ENCODE measurements around the gene SH3BP1. TPM values are rescaled to one million over a fixed set of nuclear protein-coding genes. Genes with fewer than 3 reads are reported as not detected.
A peak's percentile ranks its signal among the peaks of the same experiment; 100 is the strongest.

SH3BP1 gene
- total and polyA plus RNA-seq, 2 of the 4 experiments (the other 2 are of a cell fraction): 8.8 to 33.3 TPM

DNA sequence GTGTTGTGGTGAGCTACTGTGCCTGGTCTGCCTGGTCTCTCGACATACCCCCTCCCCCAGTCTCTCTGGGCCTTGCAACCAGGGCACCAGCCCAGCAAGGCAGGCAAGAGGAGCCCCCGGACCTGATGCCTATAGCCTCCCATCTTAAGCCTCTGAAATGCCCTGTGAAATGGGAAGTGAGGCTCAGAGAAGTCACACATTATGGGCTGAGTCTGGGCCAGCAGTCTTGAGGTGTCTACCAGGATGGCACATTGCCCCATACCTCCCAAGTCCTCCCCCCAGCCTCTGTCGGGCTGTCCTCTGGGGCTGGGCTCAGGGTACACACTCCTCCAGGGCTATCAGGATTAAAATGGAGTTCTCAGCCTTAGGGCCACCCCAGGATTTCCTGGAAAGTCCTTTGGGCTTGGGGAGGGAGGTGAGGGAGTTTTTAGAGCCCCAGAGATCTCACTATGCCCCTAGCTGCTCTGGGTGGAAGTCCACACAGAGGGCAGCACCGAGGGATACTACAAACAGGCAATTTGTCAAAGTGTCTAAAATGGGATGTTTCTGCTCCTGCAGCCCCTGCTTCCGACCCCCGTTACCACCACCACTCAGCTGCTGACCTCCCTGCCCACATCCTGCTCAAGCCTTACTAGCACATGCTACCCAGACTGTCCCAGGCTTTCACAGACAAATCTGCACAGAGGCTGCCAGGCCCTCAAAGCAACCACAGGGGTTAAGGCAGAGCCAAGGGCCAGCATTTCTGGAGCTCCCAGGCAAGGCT lies 3.1 kb upstream of the SH3BP1 start:
- ChIA-PET CTCF (interaction anchor here (1.0 to 1.4 kb wide), 2 partner anchors 22 to 50 kb away, joined by 4 to 5 read pairs; partner anchors contain the start of genes NOL12 and PDXP), POLR2A (ENCODE audit: unreplicated experiment) (no interaction called here)
- Histone ChIP-seq H3K9me1 (ENCODE audit: insufficient read depth, low read length) (peaks cover 19% of the 10 kb centered on the region), H2BK120ac (ENCODE audit: low read depth, low read length) (peak overlapping the region; percentile 36; the same call in 1 of the 2 replicates), H2AK5ac (ENCODE audit: low read depth, low read length) (peak overlapping the region; percentile 79), H3K23ac (ENCODE audit: low read depth, low read length) (no peak overlapping the region), H4K5ac (ENCODE audit: low read depth, low read length) (no peak overlapping the region), H2BK5ac (ENCODE audit: low read depth, low read length, poor library complexity, severe bottlenecking) (no peak overlapping the region), H3K4me3 (ENCODE audit: insufficient read depth, low read depth, low read length) (no peak overlapping the region), H3K36me3 (ENCODE audit: control insufficient read depth, insufficient read depth, low read length) (peaks cover 12% of the 10 kb centered on the region; the same call in 1 of the 2 replicates), H3K56ac (ENCODE audit: extremely low read depth, insufficient read depth, low read length) (no peak overlapping the region), H2AK9ac (replicated peaks; ENCODE audit: low read depth, low read length, poor library complexity) (peak overlapping the region; percentile 89), H3K27ac (ENCODE audit: insufficient read depth, low read length) (peak overlapping the region; percentile 13; the same call in 1 of the 2 replicates), H4K8ac (ENCODE audit: low read depth in 2 of 2, low read length in 2 of 2) (no peak overlapping the region; a peak in 1 of 4 replicates), H3K4me2 (ENCODE audit: low read depth, low read length) (no peak overlapping the region; the same call in 1 of the 2 replicates), H3K79me1 (ENCODE audit: low read depth in 1 of 2, low read length in 2 of 2) (peaks cover 0 to 68% of the 10 kb centered on the region in 2 experiments; a peak in 3 of 4 replicates), H4K91ac (ENCODE audit: insufficient read depth, low read depth, low read length) (no peak overlapping the region), H3K9ac (ENCODE audit: low read depth, low read length) (no peak overlapping the region), H4K20me1 (ENCODE audit: insufficient read depth, low read length) (no peaks in the 10 kb centered on the region), H3K4ac (ENCODE audit: low read depth, low read length) (peak overlapping the region; percentile 46), H2AFZ (replicated peaks; ENCODE audit: low read length, poor library complexity) (peak overlapping the region; percentile 74), H3K18ac (ENCODE audit: low read depth, low read length) (no peak overlapping the region), H3K4me1 (ENCODE audit: control insufficient read depth, insufficient read depth, low read length) (peaks cover 48% of the 10 kb centered on the region), H3K27me3 (ENCODE audit: control insufficient read depth, insufficient read depth, low read length) (no peaks in the 10 kb centered on the region), H3K9me3 (ENCODE audit: control insufficient read depth, insufficient read depth, low read length) (no peaks in the 10 kb centered on the region), H2BK20ac (ENCODE audit: low read depth, low read length) (peak overlapping the region; percentile 16; the same call in 1 of the 2 replicates), H2BK15ac (ENCODE audit: low read depth, low read length) (no peak overlapping the region), H3K14ac (replicated peaks; ENCODE audit: low read depth, low read length) (0 out of 2 replicates have a peak overlapping the region, but pooled peaks have one; percentile 45)
- dilution Hi-C loops (cut with HindIII; ENCODE audit: low sequenced_read_pairs, unreplicated experiment): no loop called here
- in situ Hi-C loops (cut with MboI; ENCODE audit: low sequenced_read_pairs): no loop called here
- intact Hi-C loops (cut with micrococcal nuclease): no loop called here
- no CpG with 5 or more reads among the region's 6 CpGs for WGBS, 2 experiments (ENCODE audit: extremely low coverage in 2 of 2, insufficient read length in 1 of 2)
- no peak for TF ChIP-seq MAFK (IDR thresholded peaks at IDR 0.05; ENCODE audit: low read depth, low read length)
- no peak for TF ChIP-seq RCOR1 (IDR thresholded peaks at IDR 0.05; ENCODE audit: insufficient replicate concordance, low read length)
- TF ChIP-seq, protein P1, sequence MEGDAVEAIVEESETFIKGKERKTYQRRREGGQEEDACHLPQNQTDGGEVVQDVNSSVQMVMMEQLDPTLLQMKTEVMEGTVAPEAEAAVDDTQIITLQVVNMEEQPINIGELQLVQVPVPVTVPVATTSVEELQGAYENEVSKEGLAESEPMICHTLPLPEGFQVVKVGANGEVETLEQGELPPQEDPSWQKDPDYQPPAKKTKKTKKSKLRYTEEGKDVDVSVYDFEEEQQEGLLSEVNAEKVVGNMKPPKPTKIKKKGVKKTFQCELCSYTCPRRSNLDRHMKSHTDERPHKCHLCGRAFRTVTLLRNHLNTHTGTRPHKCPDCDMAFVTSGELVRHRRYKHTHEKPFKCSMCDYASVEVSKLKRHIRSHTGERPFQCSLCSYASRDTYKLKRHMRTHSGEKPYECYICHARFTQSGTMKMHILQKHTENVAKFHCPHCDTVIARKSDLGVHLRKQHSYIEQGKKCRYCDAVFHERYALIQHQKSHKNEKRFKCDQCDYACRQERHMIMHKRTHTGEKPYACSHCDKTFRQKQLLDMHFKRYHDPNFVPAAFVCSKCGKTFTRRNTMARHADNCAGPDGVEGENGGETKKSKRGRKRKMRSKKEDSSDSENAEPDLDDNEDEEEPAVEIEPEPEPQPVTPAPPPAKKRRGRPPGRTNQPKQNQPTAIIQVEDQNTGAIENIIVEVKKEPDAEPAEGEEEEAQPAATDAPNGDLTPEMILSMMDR (conservative IDR thresholded peaks at IDR 0.05; ENCODE audit: low read depth, low read length): peak; percentile 43
- TF ChIP-seq RAD21 (IDR thresholded peaks at IDR 0.05; ENCODE audit: low read length): 0 out of 2 replicates have a peak, but pooled peaks have one; percentile 1
- ATAC-seq (ENCODE audit: low read depth) (no peak; the same call in 1 of the 2 replicates), DNase-seq (peak; percentile 75)
- no TSS peak for BruUV-seq (replicated peaks)

Data from IMR-90 (cell line).